HG02884 (cell line): Measurements from ENCODE around the gene TRAK1.

Experiments used
- ATAC-seq: cut with Tn5 transposase; IDR thresholded peaks from one replicate; pipeline ENCODE4 v1.9.1; 2021; ENCODE audit warnings: mild to moderate bottlenecking, moderate library complexity; ENCODE audit not compliant: unreplicated experiment

TRAK1 gene

DNA sequence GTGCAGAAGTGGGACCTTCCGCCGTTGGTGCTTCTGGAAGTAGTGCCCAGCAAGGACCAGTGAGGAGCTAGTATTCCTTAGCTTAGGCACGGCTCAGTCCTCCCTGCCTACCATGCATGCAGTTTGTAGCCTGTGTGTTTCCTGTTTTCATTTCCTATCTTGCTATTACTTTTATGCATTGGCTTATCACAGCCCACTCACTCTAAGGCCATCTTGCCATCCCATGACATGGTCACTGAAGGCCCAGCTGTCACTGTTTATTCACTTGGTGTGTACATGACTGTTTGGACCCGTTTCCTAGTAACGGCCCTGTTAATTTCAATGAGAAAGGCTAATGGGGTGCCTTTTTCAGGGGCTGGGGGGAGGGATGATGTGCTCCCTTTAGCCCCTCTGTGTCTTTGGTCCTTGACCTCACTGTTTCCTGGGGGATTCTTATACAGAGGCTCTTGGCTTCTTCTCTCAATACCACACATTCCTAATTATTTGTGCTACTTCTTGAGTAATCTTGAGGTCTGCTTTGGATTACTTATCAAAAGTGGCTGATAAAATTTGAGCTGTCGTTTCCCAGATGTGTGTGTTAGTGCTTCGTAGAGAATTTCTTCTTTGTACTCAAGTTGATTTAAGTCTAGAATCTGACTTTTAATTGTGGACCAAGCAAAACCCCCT lies 24.5 kb upstream of the TRAK1 start:
- no peak for ATAC-seq

DNA sequence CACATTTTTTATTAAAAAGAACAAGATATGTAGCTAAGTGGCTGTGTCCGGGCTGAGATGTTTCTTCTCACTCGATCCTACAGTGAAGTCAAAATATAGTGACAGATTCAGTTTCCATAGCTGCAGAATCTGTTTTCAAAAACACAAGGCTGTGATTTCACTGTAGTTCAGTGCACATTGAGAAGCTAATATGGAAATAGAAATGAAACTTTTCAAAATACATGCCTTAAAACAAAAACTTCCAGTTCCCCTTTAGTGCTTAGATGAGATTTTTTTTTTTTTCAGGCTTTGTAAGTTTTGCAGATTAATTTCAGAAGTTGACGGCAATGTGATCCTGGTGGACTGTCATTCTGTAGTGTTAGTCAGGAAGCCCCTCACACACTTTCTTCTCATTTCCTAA lies 23.8 kb upstream of the TRAK1 start:
- ATAC-seq, result peak; percentile 89

DNA sequence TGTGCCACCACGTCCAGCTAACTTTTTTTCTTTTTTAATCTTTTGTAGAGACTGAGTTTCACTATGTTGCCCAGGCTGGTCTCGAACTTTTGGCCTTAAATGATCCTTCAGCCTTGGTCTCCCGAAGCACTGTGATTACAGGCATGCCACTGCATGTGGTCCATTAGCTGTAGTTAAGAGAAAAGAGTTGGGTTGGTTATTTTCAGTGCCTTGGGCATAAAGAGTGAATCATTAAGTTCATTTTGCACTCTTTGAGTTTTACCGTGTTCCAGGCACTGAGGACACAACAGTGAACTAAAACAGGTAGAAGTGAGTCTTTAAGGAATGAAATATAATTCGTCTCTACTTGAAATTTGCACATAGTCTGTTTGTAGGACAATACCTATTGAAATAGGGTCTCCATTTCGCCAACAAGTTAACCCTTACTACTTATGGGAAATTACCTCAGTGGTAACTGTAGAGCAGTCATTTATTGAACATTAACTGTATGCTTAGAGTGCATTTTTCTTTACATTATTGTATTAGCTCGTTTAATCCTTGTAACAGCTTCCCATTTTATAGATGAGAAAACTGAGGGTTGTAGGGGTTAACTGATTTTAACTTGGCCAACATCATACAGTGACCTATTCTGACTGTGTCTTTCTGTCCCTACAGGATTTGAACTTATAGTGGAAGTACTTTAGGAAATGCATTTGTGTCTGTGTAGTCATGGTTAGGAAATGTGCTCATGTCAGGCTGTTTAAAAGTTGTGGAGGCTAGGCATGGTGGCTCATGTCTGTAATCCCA lies 22.7 kb upstream of the TRAK1 start:
- ATAC-seq, result no peak

DNA sequence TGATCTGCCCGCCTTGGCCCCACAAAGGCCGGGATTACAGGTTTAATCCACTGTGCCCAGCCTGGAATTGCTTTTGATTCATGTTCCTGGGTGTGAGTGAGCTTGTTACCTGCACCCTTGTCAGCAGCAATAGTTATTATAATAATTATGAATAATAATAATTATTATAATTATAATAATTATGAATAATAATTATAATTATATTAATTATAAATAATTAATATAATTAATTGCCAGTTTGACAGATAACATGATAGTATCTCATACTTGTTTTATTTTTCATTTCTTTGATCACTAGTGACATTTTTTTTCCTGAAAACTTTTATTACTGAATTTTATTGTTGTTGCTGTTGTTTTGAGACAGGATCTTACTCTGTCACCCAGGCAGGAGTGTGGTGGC lies 21.1 kb upstream of the TRAK1 start:
- no peak for ATAC-seq

DNA sequence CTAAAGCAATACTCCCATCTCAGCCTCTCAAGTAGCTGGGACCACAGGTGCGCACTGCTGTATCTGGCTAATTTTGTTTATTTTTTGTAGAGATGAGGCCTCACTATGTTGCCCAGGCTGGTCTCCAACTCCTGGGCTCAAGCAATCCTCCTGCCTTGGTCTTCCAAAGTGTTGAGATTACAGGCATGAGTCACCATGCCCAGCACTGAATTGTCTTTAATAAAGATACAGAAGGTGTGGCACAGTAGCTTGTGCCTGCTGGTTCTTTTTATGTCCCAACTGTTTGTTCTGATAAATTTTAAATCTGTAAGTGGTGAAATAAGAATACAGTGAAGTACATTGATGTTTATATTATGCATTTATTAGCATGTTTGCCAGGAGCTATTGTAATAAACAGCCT lies 20.6 kb upstream of the TRAK1 start:
- no peak for ATAC-seq

DNA sequence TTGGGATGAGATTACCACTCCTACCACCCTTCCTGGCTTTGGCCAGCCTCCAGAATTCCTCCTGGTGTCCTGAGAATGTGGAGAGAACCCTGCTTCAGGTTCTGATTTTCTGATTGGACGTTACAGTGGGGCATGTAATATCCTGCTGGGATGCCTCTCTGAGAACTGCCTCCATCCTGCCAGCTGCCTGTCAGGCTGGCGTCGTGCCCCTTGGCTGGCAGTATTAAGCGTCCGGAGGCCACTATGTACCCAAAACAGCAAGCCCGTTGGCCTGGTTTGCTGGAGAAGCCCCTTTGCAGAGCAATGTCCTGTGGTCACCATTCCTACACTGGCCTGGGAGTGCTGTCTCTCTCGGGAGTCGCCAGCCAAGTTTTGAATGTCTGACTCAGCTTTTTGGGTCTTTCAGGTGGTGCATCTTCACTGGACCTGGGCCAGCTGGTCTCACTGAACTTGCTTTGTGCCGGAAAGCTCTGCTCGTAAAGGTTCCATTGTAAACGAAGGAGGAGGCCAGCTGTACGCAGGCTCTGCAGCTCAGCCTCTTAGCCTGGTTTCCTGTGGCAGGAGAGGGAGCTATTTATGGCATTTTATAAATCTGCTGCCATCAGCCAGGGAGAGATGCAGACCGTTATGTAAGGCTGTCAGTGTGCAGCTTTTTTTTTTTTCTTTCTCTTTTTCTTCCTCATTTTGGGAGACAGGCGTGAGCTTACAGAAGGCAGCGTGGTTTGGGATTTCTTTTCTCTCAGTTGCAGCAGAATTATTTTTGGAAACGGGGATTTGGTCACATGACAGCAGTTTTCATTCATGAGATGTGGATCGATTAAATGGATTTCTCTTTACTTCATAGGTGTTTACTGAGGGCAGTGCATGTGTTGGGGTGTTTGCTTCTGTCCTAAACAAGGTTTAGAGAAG lies 19.0 kb upstream of the TRAK1 start:
- ATAC-seq, result peak; percentile 41

DNA sequence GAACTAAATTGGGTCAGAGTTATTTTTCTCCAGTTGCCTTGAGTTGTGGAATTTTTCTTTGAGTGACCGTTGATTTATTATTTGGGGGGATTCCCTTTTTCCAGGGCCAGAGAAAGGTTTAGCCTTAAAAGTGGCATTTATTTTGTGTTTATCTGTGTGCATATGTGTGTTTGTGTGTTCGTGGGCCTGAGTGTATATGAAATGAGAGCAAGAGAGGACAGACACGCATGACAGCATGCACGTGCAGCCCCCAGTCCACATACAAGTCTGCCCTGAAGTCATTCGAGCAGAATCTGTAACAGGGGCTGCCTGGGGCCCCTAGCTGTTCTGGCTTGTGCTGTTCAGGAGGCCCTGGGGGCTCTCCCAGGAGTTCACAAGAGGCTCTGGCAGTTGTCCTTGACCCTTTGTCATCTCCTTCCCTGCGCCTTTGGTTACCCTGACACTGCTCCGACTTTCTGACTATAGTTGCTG lies 18.3 kb upstream of the TRAK1 start:
- ATAC-seq, result no peak

DNA sequence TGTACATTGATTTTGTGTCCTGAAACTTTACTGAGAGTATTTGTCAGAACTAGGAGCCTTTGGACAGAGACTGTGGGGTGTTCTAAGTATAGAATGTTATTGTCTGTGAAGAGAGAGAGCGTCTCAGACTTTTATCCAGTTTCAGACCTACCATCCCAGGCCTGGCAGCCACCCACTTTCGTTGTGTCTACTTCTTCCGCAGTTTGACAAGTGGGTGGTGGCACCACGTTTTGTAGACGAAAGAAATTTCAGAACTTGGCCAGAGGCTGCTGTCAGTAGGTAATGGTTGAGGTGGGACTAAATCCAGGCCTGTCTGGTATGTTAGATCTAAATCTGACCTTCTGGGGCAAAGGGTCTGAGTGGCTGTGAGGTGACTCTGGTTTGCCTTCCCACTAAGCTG lies 13.4 kb upstream of the TRAK1 start:
- ATAC-seq, result no peak

DNA sequence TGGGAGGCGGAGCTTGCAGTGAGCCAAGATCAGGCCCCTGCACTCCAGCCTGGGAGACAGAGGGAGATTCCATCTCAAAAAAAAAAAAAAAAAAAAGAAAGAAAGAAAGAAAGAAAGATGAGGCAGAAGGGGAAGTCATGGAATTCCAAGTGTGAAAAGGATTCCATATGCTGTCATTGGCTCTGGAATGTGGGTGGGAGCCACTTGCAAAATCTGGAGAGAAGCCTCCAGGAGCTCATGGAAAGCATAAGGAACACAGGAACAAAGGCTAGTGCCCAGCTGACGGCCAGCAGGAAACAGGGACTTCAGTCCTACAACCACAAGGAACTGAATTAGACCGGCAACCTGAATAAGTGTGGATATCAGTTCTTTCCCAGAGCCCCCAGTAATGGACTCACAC lies 12.5 kb upstream of the TRAK1 start:
- ATAC-seq, result no peak

DNA sequence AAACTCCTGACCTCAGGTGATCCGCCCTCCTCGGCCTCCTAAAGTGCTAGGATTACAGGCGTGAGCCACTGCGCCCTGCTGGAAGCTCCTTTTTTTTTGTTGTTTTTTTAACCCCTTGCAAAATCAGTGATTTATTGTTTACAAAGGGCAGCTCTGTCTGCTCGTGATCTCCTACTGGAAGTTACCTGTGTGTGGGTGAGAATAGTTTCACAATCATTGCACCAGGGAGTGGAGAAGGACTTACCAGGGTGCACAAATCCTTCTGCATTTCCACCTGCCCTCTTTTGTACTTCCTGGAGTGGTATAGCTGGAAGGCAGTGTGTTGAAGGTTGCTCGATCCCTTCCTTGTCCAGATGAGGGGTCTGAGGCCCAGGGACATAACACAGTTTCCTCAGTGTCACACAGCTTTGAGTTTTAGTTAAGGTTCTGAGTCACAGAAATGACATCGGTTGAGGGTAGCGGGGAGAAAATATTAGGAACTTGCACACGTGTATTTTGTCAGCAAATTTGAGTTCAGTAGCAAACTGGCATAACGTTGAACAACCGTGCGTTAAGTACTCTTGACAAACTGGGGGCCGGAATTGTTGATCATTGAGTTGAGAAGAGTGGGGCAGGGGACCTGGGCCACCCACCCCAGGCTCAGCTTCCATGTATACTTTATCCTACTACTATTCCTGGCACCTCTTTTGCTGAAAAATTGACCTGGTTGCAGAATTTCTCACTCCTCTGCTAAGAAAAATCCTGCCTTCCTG lies 11.3 kb upstream of the TRAK1 start:
- ATAC-seq, result no peak

DNA sequence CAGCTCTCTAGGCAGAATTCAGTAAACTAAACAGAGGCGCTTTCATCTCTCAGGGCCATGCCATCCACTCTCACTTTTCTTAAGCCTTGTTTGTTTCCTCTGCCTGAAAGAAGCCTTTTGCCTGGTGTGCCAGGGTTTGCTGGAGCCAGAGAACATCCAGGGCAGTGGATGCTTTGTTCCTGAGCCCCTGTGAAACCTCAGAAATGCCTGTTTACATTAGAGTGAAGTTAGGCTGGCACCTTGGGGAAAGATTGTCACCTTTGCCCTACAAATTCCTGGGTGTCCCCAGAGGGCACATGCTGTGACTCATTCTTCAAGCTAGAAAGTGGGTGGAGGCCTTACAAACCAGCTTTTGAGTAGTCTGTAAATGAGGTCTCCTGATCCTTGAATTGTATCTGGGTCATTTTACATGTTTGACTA lies 10.7 kb upstream of the TRAK1 start:
- no peak for ATAC-seq

DNA sequence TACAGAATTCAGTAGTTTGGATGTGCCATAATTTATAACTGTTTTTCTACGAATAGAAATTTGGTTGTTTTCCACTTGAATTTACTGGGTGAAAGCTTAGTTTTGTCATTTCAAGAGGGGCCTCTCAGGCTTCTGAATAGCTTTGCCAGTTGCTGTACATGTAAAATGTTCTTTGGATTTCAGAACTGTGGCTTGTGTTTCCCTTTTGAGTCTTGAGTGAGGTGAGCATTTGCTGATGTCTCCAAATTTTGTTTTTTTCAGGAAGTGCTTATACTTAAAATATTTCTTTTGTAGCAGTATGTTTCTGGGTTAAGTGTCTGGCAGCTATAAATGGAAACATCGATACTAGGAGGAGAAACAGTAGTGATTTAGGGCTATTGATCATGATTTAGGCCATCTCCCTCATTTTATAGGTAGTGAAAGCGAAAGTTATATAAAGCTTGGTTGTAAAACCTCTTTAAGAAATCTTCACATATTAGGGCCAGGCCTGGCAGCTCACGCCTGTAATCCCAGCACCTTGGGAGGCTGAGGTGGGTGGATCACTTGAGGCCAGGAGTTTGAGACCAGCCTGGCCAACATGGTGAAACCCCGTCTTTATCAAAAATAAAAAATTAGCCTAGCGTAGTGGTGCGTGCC lies 9.2 kb upstream of the TRAK1 start:
- no peak for ATAC-seq

DNA sequence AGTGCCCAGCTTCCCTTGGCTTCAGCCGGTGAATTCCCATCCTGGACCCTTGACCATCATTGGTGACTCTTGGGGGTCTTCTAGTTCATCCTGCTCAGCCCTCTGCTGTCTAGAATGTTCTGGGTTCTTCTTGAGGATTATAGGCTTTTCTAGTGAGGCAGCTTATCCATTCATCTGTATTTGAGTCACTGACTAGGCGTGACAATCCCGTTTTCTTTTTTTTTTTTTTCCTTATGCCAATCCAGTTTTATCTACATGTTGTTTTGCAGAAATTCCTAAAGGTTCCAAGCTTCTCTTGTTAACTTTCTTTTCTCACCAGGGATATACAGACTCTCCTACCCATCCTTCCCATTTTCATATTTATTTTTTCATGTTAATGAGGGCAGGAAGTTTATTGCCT lies 6.6 kb upstream of the TRAK1 start:
- ATAC-seq, result no peak

DNA sequence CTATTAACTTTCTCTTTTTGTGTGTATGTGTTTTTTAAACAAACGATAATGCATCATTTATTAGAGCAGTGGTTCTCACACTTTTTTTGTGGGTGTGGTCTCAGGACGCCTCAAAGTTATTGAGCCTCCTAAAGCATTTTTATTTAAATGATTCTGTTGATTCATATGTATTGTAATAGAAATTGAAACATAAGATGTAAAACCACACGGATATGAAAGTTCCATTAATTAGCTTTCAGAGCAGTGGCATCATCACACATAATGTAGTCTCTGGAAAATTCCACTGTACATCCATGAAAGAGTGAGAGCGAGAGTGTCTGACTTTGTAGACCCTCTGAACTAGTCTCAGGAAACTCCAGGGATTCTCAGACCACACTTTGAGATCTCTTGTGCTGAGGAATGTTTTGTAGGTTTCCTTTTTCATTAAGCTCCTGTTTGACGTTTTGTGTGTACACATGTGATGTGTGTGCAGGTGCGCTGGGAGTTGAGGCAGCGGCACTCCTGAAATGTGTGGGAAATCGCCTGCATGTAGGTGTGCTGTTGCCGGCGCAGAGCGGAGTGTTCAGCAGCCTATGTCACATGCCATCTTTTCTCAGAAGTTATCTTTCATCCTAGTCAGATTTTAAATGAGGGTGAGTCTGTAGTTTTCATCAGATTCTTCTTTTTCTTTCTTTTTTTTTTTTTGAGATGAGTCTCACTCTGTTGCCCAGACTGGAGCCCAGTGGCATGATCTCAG lies 5.3 kb upstream of the TRAK1 start:
- ATAC-seq, result no peak

DNA sequence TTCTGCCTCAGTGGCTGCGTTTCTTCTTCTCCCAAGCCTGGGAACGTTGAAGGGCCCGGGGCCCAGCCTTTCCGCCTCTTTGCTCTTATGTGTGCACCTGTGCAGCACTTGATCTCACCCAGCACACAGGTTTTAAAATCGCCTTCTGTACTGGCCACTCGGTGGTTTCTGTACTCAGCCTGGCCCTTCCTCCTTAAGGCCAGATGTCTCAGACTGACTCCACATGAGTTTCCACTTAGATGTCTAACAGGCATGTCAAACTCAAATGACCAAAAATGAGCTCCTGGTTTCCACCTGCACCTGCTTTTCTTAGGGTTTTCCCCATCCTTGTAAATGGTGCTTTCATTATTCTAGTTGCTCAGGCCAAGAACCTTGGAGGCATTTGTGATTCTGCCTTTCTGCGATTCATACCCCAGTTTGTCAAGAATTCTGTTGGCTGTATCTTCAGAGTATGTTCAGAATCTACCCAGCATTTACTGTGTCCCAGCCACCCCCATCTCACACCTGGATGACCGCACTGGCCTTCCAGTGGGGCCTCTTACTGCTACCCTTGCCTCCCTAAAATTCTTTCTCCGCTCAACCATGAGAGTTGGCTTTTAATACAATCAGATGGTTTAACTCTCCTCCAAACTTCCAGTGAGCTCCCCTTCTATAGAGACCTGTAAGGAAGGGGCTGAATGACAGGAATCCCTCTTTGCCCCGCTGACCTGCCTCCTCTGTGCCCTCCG lies 2.2 kb upstream of the TRAK1 start:
- peak; percentile 48 for ATAC-seq

DNA sequence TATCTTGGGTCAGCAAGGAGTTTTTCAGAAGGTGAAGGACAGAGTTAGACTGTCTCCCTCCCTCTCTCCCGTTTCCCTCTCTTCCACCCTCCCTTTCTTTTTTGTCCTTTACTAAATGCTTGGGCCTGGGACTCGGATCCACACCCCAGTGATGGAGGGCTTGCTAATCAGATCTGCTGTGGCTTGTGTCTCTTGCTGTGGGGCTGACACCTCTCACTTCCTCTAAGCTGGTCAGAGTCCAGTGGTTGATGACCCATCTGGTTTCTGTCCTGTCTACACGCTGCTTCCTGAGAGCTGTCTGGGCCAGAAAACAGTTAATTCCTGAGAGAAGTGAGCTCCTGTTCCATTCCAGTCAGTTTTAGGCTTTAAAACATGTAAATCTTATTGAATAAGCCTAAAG lies 849 bp downstream of the TRAK1 start:
- no peak for ATAC-seq

DNA sequence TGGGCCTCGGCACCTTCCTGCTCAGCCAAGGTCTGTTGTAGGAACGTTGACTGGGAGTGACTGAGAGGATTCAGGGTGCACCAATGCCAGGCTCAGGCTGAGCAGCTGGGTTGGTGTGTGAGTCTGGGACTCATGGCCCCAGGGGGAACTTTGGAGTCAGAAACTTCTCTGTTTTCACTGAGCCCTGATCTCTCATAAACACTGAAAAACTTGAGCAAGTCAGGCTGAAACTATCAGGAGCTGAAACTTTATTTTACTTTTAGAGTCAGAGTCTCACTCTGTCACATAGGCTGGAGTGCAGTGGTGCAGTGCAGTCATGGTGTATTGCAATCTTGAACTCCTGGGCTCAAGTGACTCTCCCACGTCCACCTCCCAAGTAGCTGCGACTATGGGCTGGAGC lies 3.0 kb downstream of the TRAK1 start:
- ATAC-seq, result peak; percentile 86

DNA sequence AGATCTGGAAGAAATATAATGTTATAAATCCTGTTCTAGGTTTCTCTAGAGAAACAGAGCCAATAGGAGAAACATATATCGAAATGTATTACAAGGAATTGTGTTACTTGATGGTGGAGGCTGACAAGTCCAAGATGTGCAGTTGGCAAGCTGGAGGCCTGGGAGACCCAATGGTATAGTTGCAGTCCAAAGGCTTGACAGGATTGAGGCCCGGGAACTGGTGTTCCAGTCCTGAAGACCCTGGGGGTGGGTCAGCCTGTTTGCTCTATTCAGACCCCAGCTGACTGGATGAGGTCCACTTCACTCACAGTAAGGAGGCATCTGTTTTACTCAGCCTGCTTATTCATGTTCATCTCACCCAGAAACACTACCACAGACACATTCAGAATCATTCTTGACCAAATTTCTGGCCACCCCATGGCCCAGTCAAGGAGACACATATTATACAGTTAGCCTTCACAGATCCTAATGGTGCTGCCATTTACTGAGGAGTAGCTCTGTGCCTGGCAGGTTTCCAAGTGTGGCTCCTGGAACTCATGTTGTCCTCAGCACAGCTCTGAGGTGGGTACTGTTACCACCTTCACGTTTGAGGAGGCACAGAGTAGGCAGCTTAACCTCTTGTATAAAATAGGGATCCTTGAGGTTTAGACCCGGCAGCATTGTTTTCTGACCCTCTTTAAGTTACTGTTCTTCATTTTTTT lies 3.7 kb downstream of the TRAK1 start:
- ATAC-seq, result no peak
